Hepatocyte (in vitro differentiated cells): ENCODE measurements around the gene APOO.

Source experiments
- CTCF ChIP-seq: fragments of 200-600 bp; sonication (generic); IDR thresholded peaks from 2 replicates; pipeline ENCODE4 v1.5.1; 2016; ENCODE audit warnings: antibody characterized with exemption, mild to moderate bottlenecking; ENCODE audit not compliant: poor library complexity
- EZH2 ChIP-seq: fragments of 200-600 bp; sonication (generic); IDR thresholded peaks from 2 replicates; pipeline ENCODE4 v1.6.1; 2016; ENCODE audit warnings: antibody characterized with exemption, mild to moderate bottlenecking, borderline replicate concordance

- TF ChIP-seq EZH2 (no peak), CTCF (no peak)
These were observed 82.1 kb downstream of the APOO start for GRCh38 chrX:23825675-23826074.
